Right lobe of liver (tissue), 6 donors: ENCODE results near the gene PMVK. TPM values are rescaled to one million over a fixed set of nuclear protein-coding genes. Genes with fewer than 3 reads are reported as not detected.
A peak's percentile ranks its signal among the peaks of the same experiment; 100 is the strongest.

Experiments used
- ATAC-seq, 4 donors: fragments of 200-7000 bp; cut with Tn5 transposase; one replicate each; pipeline ENCODE4 v1.9.1; 2020; ENCODE audit warnings: mild to moderate bottlenecking in 4 of 4, moderate library complexity in 4 of 4
- DNase-seq, 3 donors: peaks; one replicate each; pipeline ENCODE4 v3.0.0-alpha.2; 2020
- H3K27ac ChIP-seq, 3 donors: fragments of 200-600 bp; one replicate each; pipeline ENCODE4 v1.8.0; 2022
- H3K27me3 ChIP-seq, 2 donors: fragments of 200-600 bp; one replicate each; pipeline ENCODE4 v1.8.0; 2022
- H3K36me3 ChIP-seq, 4 donors: fragments of 200-600 bp; sonication (generic) in 1 of 4; one replicate each; pipeline versions ENCODE4 v1.5.1 to v1.8.0; 2017 to 2022; ENCODE audit warnings: control low read depth in 1 of 4
- H3K4me1 ChIP-seq, 4 donors: fragments of 200-600 bp; sonication (generic) in 1 of 4; one replicate each; pipeline versions ENCODE4 v1.5.1 to v1.8.0; 2017 to 2022; ENCODE audit warnings: control low read depth in 1 of 4
- H3K4me3 ChIP-seq, 3 donors: fragments of 200-600 bp; one replicate each; pipeline ENCODE4 v1.8.0; 2022
- H3K9me3 ChIP-seq, 4 donors: fragments of 200-600 bp; sonication (generic) in 1 of 4; one replicate each; pipeline versions ENCODE4 v1.5.1 to v1.8.0; 2017 to 2022; ENCODE audit warnings: control low read depth in 1 of 4
- POLR2A ChIP-seq: fragments of 450-650 bp; IDR thresholded peaks from one replicate; pipeline ENCODE4 v1.6.1; 2017; ENCODE audit warnings: antibody characterized with exemption, mild to moderate bottlenecking
- WGBS: methylation state at CpG from one replicate; pipeline ENCODE4 v1.1.6; 2018; ENCODE audit warnings: low coverage, low lambda C conversion rate; ENCODE audit not compliant: insufficient coverage; ENCODE audit errors: missing lambda C conversion rate; 5-methylcytosine and 5-hydroxymethylcytosine counted together
- intact Hi-C, 2 donors: fragments of 100-400 bp; cut with DNase I; formaldehyde crosslinking; loops; one replicate each; pipeline versions ENCODE4 v1.11.2 to v1.14.1; 2022
- total RNA-seq, 6 experiments: library from RNA; depleted of rRNA in 2 of 6; stranded (reverse); fragments of >200 nt in 2 of 6; fragmentation: NEBNext Ultra II Directional in 3 of 6; extraction: Animal tissue kit (Norgen Biotek cat#: 25700) in 3 of 6; gene quantifications; one replicate each; pipeline versions ENCODE4 v1.1.0 to v1.2.4, GENCODE V29; 2016 to 2023
- TF ChIP-seq, protein P1 (sequence below), 4 donors: fragments of 200-600 bp in 3 of 4; fragments of 450-650 bp in 1 of 4; IDR thresholded peaks; one replicate each; pipeline versions ENCODE4 v1.5.1 to v1.8.0; 2016 to 2022; ENCODE audit warnings: antibody characterized with exemption in 4 of 4, mild to moderate bottlenecking in 2 of 4
- donor health status: DM: no; HTN: yes; CAD: no.
- donor health status: DM: no; HTN: no; CAD: no.
- donor health status: DM: no; HTN: no; CAD: no.
- donor health status: DM: no; HTN: yes; CAD: no.
- donor health status: DM: no; HTN: yes; CAD: no.

Gene PMVK
- total RNA-seq, 6 experiments from 2014 or later = 16.9 to 34.5 (median 29.2) TPM

- DNase-seq (peak; percentile 98 to 99 (median 98)), ATAC-seq (peak; percentile 54 to 69 (median 62))
- peaks cover 0 to 9% (median 4%) of the 10 kb centered on the region in 4 donors for H3K36me3 ChIP-seq
- WGBS = 2% methylated on average over 37 of the region's 37 CpGs
- peaks cover 0 to 38% (median 14%) of the 10 kb centered on the region in 4 donors for H3K4me1 ChIP-seq
- H3K4me3 ChIP-seq = peak overlapping the region; percentile 63 to 83 (median 65)
- intact Hi-C loops = no loop called here
- TF ChIP-seq POLR2A = peak; percentile 89
- TF ChIP-seq, protein P1, sequence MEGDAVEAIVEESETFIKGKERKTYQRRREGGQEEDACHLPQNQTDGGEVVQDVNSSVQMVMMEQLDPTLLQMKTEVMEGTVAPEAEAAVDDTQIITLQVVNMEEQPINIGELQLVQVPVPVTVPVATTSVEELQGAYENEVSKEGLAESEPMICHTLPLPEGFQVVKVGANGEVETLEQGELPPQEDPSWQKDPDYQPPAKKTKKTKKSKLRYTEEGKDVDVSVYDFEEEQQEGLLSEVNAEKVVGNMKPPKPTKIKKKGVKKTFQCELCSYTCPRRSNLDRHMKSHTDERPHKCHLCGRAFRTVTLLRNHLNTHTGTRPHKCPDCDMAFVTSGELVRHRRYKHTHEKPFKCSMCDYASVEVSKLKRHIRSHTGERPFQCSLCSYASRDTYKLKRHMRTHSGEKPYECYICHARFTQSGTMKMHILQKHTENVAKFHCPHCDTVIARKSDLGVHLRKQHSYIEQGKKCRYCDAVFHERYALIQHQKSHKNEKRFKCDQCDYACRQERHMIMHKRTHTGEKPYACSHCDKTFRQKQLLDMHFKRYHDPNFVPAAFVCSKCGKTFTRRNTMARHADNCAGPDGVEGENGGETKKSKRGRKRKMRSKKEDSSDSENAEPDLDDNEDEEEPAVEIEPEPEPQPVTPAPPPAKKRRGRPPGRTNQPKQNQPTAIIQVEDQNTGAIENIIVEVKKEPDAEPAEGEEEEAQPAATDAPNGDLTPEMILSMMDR (IDR thresholded peaks at IDR 0.05) = peak in 2 of 4 donors; percentile 13 to 15
- no peaks in the 10 kb centered on the region for H3K9me3 ChIP-seq
- no peaks in the 10 kb centered on the region for H3K27me3 ChIP-seq
- peak overlapping the region; percentile 98 to 99 (median 99) for H3K27ac ChIP-seq
These were observed 37.0 kb upstream of the PMVK start for GRCh38 chr1:154973344-154974101.

DNA sequence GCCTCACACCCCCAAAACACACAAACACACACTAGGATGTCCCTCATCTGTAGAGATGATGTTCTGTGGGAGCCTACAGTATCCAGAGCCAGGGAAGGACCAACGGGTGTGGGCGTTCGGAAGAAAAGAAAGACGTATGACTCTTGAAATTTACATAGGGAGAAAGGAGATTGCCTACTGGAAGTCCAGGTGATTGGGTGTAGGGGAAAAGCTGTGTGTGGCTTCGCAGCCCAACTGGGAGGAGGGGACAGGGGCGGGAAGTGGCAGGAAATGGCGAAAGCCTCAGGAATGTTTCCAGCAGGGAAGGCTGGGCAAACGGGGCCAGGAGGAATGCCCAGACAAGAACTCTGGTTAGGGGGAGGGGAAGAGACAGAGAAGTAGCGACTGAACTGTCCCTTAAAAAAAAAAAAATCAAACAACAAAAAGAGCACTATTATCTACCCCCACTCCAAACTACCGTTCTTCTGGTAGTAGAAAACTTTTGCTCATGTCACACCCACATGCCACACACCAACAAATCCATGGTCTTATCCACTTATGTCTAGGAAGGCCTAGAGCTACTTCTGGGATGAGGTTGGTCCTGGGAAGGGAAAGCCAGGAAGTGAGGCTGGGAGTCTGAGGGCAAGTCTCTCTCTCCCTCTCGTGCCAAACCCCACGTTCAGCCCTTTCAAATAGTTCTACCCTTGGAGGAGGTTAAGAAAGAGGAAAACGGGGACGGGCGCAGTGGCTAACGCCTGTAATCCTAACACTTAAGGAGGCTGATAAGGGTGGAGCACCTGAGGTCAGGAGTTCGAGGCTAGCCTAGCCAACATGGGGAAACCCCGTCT lies 36.2 kb upstream of the PMVK start:
- intact Hi-C loops = no loop called here
- H3K36me3 ChIP-seq = peaks cover 0 to 9% (median 4%) of the 10 kb centered on the region in 4 donors
- TF ChIP-seq POLR2A = peak; percentile 82
- TF ChIP-seq, protein P1 (IDR thresholded peaks at IDR 0.05) = no peak
- no peaks in the 10 kb centered on the region for H3K9me3 ChIP-seq
- peaks cover 0 to 38% (median 14%) of the 10 kb centered on the region in 4 donors for H3K4me1 ChIP-seq
- ATAC-seq (peak; percentile 35 to 51 (median 41)), DNase-seq (peak; percentile 88 to 91 (median 90))
- peak overlapping the region; percentile 63 to 83 (median 65) for H3K4me3 ChIP-seq
- WGBS = 10% methylated on average over 18 of the region's 18 CpGs
- H3K27ac ChIP-seq = peak overlapping the region; percentile 98 to 99 (median 99)
- no peaks in the 10 kb centered on the region for H3K27me3 ChIP-seq

GRCh38 chr1:154972213-154972516 lies 35.6 kb upstream of the PMVK start:
- no peaks in the 10 kb centered on the region for H3K9me3 ChIP-seq
- peak overlapping the region; percentile 98 to 99 (median 99) for H3K27ac ChIP-seq
- DNase-seq = no peak
- intact Hi-C loops = no loop called here
- H3K27me3 ChIP-seq = no peaks in the 10 kb centered on the region
- H3K36me3 ChIP-seq = peaks cover 0 to 15% (median 7%) of the 10 kb centered on the region in 4 donors
- TF ChIP-seq, protein P1 (IDR thresholded peaks at IDR 0.05) = no peak
- no peak for TF ChIP-seq POLR2A
- no peak for ATAC-seq
- WGBS = 33% methylated on average over 3 of the region's 3 CpGs
- peaks cover 0 to 38% (median 14%) of the 10 kb centered on the region in 4 donors for H3K4me1 ChIP-seq
- peak overlapping the region; percentile 63 to 83 (median 65) for H3K4me3 ChIP-seq

DNA sequence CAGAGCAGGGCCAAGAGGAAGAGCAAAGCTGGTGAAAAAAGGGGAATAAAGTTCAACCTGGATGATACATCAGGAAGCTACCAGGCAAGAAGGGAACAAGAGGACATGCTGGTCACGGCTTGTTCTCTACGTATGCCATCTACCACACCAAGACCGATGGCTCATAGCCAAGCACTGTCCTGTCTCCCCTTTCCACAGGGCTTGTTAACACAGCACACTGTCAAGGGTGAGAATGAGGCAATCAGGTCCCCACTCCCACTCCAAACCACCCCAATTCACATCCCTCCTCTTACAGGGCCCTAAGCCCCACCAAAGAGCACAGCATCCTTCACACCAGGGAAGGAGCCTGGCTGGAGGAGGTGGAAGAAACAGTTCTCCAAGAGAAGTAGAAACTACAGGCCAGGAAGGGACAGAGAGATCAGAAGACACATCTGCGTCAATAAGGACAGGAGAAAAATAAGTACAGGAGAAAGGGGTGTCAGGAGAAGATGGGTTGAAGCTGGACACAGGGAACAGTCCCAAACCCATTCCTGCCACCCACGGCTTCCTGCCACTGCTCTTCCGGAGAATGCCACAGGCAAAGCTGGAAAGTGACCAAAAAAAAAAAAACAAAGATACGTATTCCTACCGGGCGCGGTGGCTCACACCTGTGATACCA lies 35.0 kb upstream of the PMVK start:
- no peak for ATAC-seq
- H3K9me3 ChIP-seq = no peaks in the 10 kb centered on the region
- TF ChIP-seq, protein P1 (IDR thresholded peaks at IDR 0.05) = no peak
- TF ChIP-seq POLR2A = no peak
- H3K36me3 ChIP-seq = peaks cover 0 to 22% (median 11%) of the 10 kb centered on the region in 4 donors
- H3K27me3 ChIP-seq = no peaks in the 10 kb centered on the region
- peaks cover 0 to 36% (median 14%) of the 10 kb centered on the region in 4 donors for H3K4me1 ChIP-seq
- intact Hi-C loops = no loop called here
- 22% methylated on average over 8 of the region's 10 CpGs for WGBS
- H3K27ac ChIP-seq = peak overlapping the region; percentile 98 to 99 (median 99)
- peak overlapping the region; percentile 63 to 83 (median 65) for H3K4me3 ChIP-seq
- DNase-seq = peak in 2 of 3 donors; percentile 52 to 69
